Panc1 (cell line): ENCODE results near the gene TRAK2. TPM values are rescaled to one million over a fixed set of nuclear protein-coding genes. Genes with fewer than 3 reads are reported as not detected.

Experiments
- ATAC-seq: fragments of 200-7000 bp; cut with Tn5 transposase; 2 replicates; pipeline ENCODE4 v1.9.1; 2020; ENCODE audit warnings: mild to moderate bottlenecking, moderate library complexity
- BruUV-seq: library from RNA; stranded (reverse); fragments of 400-500 nt; replicated peaks from 2 replicates; lab custom pipeline; 2021; lab: Mats Ljungman, UMichigan
- CTCF ChIA-PET: fragments of 300-600 bp; sonication (Branson Sonifier 250); formaldehyde crosslinking; loops from one replicate; lab custom pipeline; 2022; ENCODE audit warnings: antibody characterized with exemption; lab: Charles Lee
- POLR2A ChIA-PET: fragments of 300-600 bp; sonication (Branson Sonifier 250); formaldehyde crosslinking; loops from one replicate; lab custom pipeline; 2022; ENCODE audit warnings: antibody characterized with exemption; lab: Charles Lee
- DNase-seq: peaks from one replicate; pipeline ENCODE4 v3.0.0-alpha.2; 2010; ENCODE audit warnings: low read depth, low spot score
- H3K27ac ChIP-seq: 2 replicates; pipeline ENCODE4 v1.5.1; 2011; ENCODE audit warnings: mild to moderate bottlenecking, low read length, inconsistent platforms
- H3K27me3 ChIP-seq: fragments of 200-500 bp; sonication (Bioruptor generic); 2 replicates; pipeline ENCODE4 v1.6.0; 2014; ENCODE audit warnings: low read length, inconsistent platforms; ENCODE audit not compliant: control insufficient read depth, insufficient read depth
- H3K36me3 ChIP-seq: fragments of 200-500 bp; sonication (Bioruptor generic); 2 replicates; pipeline ENCODE4 v1.5.1; 2014; ENCODE audit warnings: inconsistent platforms, mild to moderate bottlenecking, low read length, moderate library complexity; ENCODE audit not compliant: control insufficient read depth, insufficient read depth
- H3K4me1 ChIP-seq: 2 replicates; pipeline ENCODE4 v1.5.1; 2011; ENCODE audit warnings: inconsistent platforms, mild to moderate bottlenecking, low read length, moderate library complexity; ENCODE audit not compliant: control insufficient read depth, insufficient read depth
- H3K4me3 ChIP-seq, 2 experiments: 2 replicates each; pipeline ENCODE4 v1.5.1; 2011 to 2012; ENCODE audit warnings: low read depth in 2 of 2, low read length in 2 of 2, mild to moderate bottlenecking in 2 of 2, inconsistent platforms in 1 of 2, moderate library complexity in 1 of 2
- H3K9me3 ChIP-seq: fragments of 200-500 bp; sonication (Bioruptor generic); 2 replicates; pipeline ENCODE4 v1.5.1; 2014; ENCODE audit warnings: low read depth, mild to moderate bottlenecking, inconsistent platforms, low read length, moderate library complexity; ENCODE audit not compliant: control insufficient read depth, insufficient read depth
- CTCF ChIP-seq: fragments of 450-650 bp; IDR thresholded peaks from 2 replicates; pipeline ENCODE4 v1.5.1; 2017; ENCODE audit warnings: mild to moderate bottlenecking
- POLR2AphosphoS5 ChIP-seq: IDR thresholded peaks from 2 replicates; pipeline ENCODE4 v1.6.1; 2012; ENCODE audit warnings: mild to moderate bottlenecking, low read depth, low read length, moderate library complexity
- REST ChIP-seq, 2 experiments: IDR thresholded peaks; 2 replicates each; pipeline ENCODE4 v1.6.1; 2011 to 2012; ENCODE audit warnings: low read depth in 2 of 2, control low read depth in 1 of 2, low read length in 1 of 2, mild to moderate bottlenecking in 1 of 2, moderate library complexity in 1 of 2; ENCODE audit not compliant: insufficient read depth in 1 of 2
- SIN3A ChIP-seq: IDR thresholded peaks from 2 replicates; pipeline ENCODE4 v1.6.1; 2012; ENCODE audit warnings: low read depth, mild to moderate bottlenecking, low read length, moderate library complexity, borderline replicate concordance; ENCODE audit not compliant: insufficient read depth
- TCF7L2 ChIP-seq: IDR thresholded peaks from 2 replicates; pipeline ENCODE4 v1.6.1; 2011; ENCODE audit warnings: mild to moderate bottlenecking, low read depth, low read length, inconsistent platforms
- in situ Hi-C: cut with HindIII; loops from 2 replicates; pipeline ENCODE4 v1.10.0; 2016; ENCODE audit warnings: low sequenced_read_pairs, low pct_unique_long_range_greater_than_20kb
- intact Hi-C: fragments of 100-400 bp; cut with micrococcal nuclease; formaldehyde crosslinking; loops from one replicate; pipeline ENCODE4 v1.10.0; 2022; ENCODE audit not compliant: unreplicated experiment
- total RNA-seq: library from RNA; stranded (reverse); gene quantifications from one replicate; pipeline ENCODE4 v1.2.1, GENCODE V29; 2021; ENCODE audit not compliant: unreplicated experiment

TRAK2 gene
- total RNA-seq, 1 experiment from 2014 or later = 35.7 TPM

- H3K9me3 ChIP-seq = no peaks in the 10 kb centered on the region
- intact Hi-C loops (no loop called here), in situ Hi-C loops (no loop called here)
- peaks cover 2% of the 10 kb centered on the region; the same call in 1 of the 2 replicates for H3K36me3 ChIP-seq
- H3K4me3 ChIP-seq = no peak overlapping the region
- DNase-seq (no peak), ATAC-seq (no peak)
- H3K27ac ChIP-seq = no peak overlapping the region
- no TSS peak for BruUV-seq
- ChIA-PET POLR2A (no interaction called here), CTCF (no interaction called here)
- TF ChIP-seq REST (IDR thresholded peaks at IDR 0.05; ENCODE audit: insufficient read depth in 1 of 2, low read depth in 2 of 2, low read length in 1 of 2) (no peak), CTCF (no peak), POLR2AphosphoS5 (no peak), TCF7L2 (no peak), SIN3A (no peak)
- no peaks in the 10 kb centered on the region for H3K4me1 ChIP-seq
- no peaks in the 10 kb centered on the region; the same call in 1 of the 2 replicates for H3K27me3 ChIP-seq
These were observed 31.3 kb upstream of the TRAK2 start for GRCh38 chr2:201482543-201482942.

GRCh38 chr2:201472411-201472810 is 21.2 kb upstream of the TRAK2 start:
- Histone ChIP-seq H3K36me3 (0 out of 2 replicates have a peak, but pooled peaks cover 5% of the 10 kb centered on the region), H3K9me3 (no peaks in the 10 kb centered on the region), H3K27ac (no peak overlapping the region), H3K27me3 (no peaks in the 10 kb centered on the region), H3K4me1 (no peaks in the 10 kb centered on the region), H3K4me3 (no peak overlapping the region)
- DNase-seq (no peak), ATAC-seq (no peak)
- BruUV-seq = no TSS peak
- TF ChIP-seq REST (IDR thresholded peaks at IDR 0.05; ENCODE audit: insufficient read depth in 1 of 2, low read depth in 2 of 2, low read length in 1 of 2) (no peak), SIN3A (no peak), TCF7L2 (no peak), CTCF (no peak), POLR2AphosphoS5 (no peak)
- in situ Hi-C loops = no loop called here
- intact Hi-C loops = no loop called here
- CTCF ChIA-PET = no interaction called here
- POLR2A ChIA-PET = no interaction called here
